Vagina (tissue), 2 donors: ENCODE results near the gene SPTLC3. TPM values are rescaled to one million over a fixed set of nuclear protein-coding genes. Genes with fewer than 3 reads are reported as not detected.

Experiments used
- DNase-seq, 2 donors: peaks; one replicate each; pipeline ENCODE4 v3.0.0-alpha.2; 2017; ENCODE audit errors: extremely low spot score in 2 of 2
- H3K27ac ChIP-seq: fragments of 200-600 bp; sonication (generic); one replicate; pipeline ENCODE4 v1.5.1; 2019
- H3K27me3 ChIP-seq: fragments of 200-600 bp; sonication (generic); one replicate; pipeline ENCODE4 v1.5.1; 2019
- H3K36me3 ChIP-seq, 2 donors: fragments of 200-600 bp; sonication (generic); one replicate each; pipeline ENCODE4 v1.5.1; 2017 to 2019
- H3K4me1 ChIP-seq: fragments of 200-600 bp; sonication (generic); one replicate; pipeline ENCODE4 v1.5.1; 2019
- H3K4me3 ChIP-seq, 2 donors: fragments of 200-600 bp; sonication (generic); 1 replicate in 1 of 2; 2 replicates in 1 of 2; pipeline ENCODE4 v1.5.1; 2016 to 2019
- H3K9me3 ChIP-seq: fragments of 200-600 bp; sonication (generic); one replicate; pipeline ENCODE4 v1.5.1; 2019
- POLR2A ChIP-seq, 2 donors: fragments of 450-650 bp; IDR thresholded peaks; one replicate each; pipeline ENCODE4 v1.6.1; 2017; ENCODE audit warnings: antibody characterized with exemption in 2 of 2, mild to moderate bottlenecking in 2 of 2, moderate library complexity in 2 of 2
- POLR2AphosphoS5 ChIP-seq, 2 donors: sonication (generic); formaldehyde crosslinking; IDR thresholded peaks; one replicate each; pipeline ENCODE4 v1.9.0; 2017; ENCODE audit warnings: antibody characterized with exemption in 2 of 2, mild to moderate bottlenecking in 2 of 2, low read depth in 1 of 2; ENCODE audit not compliant: insufficient read depth in 1 of 2
- intact Hi-C: fragments of 100-400 bp; cut with DNase I; formaldehyde crosslinking; loops from one replicate; pipeline ENCODE4 v1.15.1; 2023
- total RNA-seq: library from RNA; depleted of rRNA; stranded (reverse); fragments of >200 nt; gene quantifications from one replicate; pipeline ENCODE4 v1.2.3, GENCODE V29; 2016
- TF ChIP-seq, protein P1 (sequence below), 3 experiments: fragments of 450-650 bp in 2 of 3; fragments of 200-600 bp in 1 of 3; sonication (generic) in 1 of 3; IDR thresholded peaks; one replicate each; pipeline ENCODE4 v1.5.1; 2017 to 2019; ENCODE audit warnings: antibody characterized with exemption in 3 of 3, mild to moderate bottlenecking in 2 of 3, moderate library complexity in 2 of 3

Gene SPTLC3
- total RNA-seq, 1 donor from 2014 or later: 5.9 TPM

- Histone ChIP-seq H3K27me3 (no peaks in the 10 kb centered on the region), H3K4me3 (no peak overlapping the region), H3K4me1 (no peaks in the 10 kb centered on the region), H3K9me3 (no peaks in the 10 kb centered on the region), H3K36me3 (no peaks in the 10 kb centered on the region), H3K27ac (no peak overlapping the region)
- peak in 1 of 2 donors; percentile 34 for DNase-seq
- intact Hi-C loops: no loop called here
- TF ChIP-seq, protein P1, sequence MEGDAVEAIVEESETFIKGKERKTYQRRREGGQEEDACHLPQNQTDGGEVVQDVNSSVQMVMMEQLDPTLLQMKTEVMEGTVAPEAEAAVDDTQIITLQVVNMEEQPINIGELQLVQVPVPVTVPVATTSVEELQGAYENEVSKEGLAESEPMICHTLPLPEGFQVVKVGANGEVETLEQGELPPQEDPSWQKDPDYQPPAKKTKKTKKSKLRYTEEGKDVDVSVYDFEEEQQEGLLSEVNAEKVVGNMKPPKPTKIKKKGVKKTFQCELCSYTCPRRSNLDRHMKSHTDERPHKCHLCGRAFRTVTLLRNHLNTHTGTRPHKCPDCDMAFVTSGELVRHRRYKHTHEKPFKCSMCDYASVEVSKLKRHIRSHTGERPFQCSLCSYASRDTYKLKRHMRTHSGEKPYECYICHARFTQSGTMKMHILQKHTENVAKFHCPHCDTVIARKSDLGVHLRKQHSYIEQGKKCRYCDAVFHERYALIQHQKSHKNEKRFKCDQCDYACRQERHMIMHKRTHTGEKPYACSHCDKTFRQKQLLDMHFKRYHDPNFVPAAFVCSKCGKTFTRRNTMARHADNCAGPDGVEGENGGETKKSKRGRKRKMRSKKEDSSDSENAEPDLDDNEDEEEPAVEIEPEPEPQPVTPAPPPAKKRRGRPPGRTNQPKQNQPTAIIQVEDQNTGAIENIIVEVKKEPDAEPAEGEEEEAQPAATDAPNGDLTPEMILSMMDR (IDR thresholded peaks at IDR 0.05): no peak
- TF ChIP-seq POLR2A (IDR thresholded peaks at IDR 0.05): no peak
- TF ChIP-seq POLR2AphosphoS5 (IDR thresholded peaks at IDR 0.05; ENCODE audit: insufficient read depth in 1 of 2, low read depth in 1 of 2): no peak
Measured at GRCh38 chr20:13118676-13119075, 109.9 kb downstream of the SPTLC3 start.

- DNase-seq: no peak
- intact Hi-C loops: no loop called here
- Histone ChIP-seq H3K27me3 (no peaks in the 10 kb centered on the region), H3K4me1 (no peaks in the 10 kb centered on the region), H3K4me3 (no peak overlapping the region), H3K27ac (no peak overlapping the region), H3K9me3 (no peaks in the 10 kb centered on the region), H3K36me3 (no peaks in the 10 kb centered on the region)
- TF ChIP-seq, protein P1 (IDR thresholded peaks at IDR 0.05): peak; percentile 77 to 88 (median 81)
- no peak for TF ChIP-seq POLR2A (IDR thresholded peaks at IDR 0.05)
- TF ChIP-seq POLR2AphosphoS5 (IDR thresholded peaks at IDR 0.05; ENCODE audit: insufficient read depth in 1 of 2, low read depth in 1 of 2): no peak
Measured at GRCh38 chr20:13119583-13119982, 110.8 kb downstream of the SPTLC3 start.

DNA sequence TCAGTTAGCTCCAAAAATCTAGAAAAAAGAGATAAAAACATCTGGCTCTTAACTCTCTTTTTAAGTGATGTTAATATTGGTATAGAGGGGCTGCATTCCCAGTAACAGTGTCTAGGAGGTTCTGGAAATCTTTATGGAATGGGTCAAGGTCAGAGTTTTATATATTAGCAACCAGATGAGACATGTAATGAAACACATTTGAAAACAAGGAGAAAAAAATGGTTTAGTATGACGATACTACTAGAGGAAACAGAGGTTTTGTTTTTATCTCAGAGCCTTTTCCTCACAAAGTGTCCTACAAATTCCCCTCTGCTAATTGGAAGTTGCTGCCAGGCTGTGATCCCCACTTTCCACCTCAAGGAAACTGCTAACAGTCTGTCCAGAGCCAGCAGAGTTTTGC is 111.7 kb downstream of the SPTLC3 start:
- Histone ChIP-seq H3K27me3 (no peaks in the 10 kb centered on the region), H3K9me3 (no peaks in the 10 kb centered on the region), H3K4me3 (no peak overlapping the region), H3K36me3 (no peaks in the 10 kb centered on the region), H3K27ac (no peak overlapping the region), H3K4me1 (no peaks in the 10 kb centered on the region)
- no peak for DNase-seq
- TF ChIP-seq, protein P1 (IDR thresholded peaks at IDR 0.05): no peak
- TF ChIP-seq POLR2AphosphoS5 (IDR thresholded peaks at IDR 0.05; ENCODE audit: insufficient read depth in 1 of 2, low read depth in 1 of 2): no peak
- TF ChIP-seq POLR2A (IDR thresholded peaks at IDR 0.05): no peak
- intact Hi-C loops: loop anchor here (10.0 kb wide), 1 partner anchor 644 kb away; no protein-coding TSS in a partner anchor

DNA sequence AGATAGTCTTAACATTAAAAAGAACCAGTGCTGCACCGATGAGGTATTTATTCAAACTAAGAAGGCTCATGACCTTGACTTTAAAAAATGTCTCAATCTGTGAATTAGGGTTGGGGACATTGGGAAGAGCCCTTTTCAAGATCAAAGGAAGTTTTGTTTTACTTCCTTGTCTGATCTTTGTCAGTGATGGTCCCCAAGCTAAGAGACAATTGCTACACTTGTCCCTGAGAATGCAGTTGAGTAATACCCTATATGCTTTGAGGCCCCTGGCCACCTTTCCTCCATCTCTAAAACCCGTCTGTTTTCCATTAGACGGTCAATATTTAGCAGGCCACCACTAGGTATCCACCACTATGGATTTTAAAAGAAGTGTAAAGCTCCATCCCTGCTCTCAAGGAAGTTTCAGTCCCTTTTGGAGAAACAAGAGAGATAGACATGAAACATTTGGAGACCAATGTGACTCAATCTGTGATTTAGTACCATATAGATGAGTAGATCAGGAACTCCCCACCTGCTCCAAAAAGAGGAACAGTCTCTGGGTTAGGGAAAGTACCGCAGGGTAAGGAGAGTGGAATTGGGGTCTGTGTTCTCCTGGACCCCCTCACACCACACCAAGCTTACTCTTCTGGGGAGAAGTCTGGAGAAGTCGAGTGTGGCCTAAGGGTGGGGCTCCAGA is 113.2 kb downstream of the SPTLC3 start:
- Histone ChIP-seq H3K27ac (no peak overlapping the region), H3K36me3 (peaks cover 0 to 4% of the 10 kb centered on the region in 2 donors), H3K4me1 (no peaks in the 10 kb centered on the region), H3K9me3 (no peaks in the 10 kb centered on the region), H3K27me3 (no peaks in the 10 kb centered on the region), H3K4me3 (no peak overlapping the region)
- TF ChIP-seq, protein P1 (IDR thresholded peaks at IDR 0.05): no peak
- TF ChIP-seq POLR2AphosphoS5 (IDR thresholded peaks at IDR 0.05; ENCODE audit: insufficient read depth in 1 of 2, low read depth in 1 of 2) (no peak), POLR2A (IDR thresholded peaks at IDR 0.05) (no peak)
- DNase-seq: peak in 1 of 2 donors; percentile 22
- intact Hi-C loops: loop anchor here (10.0 kb wide), 1 partner anchor 643 kb away; no protein-coding TSS in a partner anchor

GRCh38 chr20:13125486-13125885 is 116.7 kb downstream of the SPTLC3 start:
- peaks cover 0 to 10% of the 10 kb centered on the region in 2 donors for H3K36me3 ChIP-seq
- peak in 1 of 2 donors; percentile 67 for DNase-seq
- H3K4me1 ChIP-seq: no peaks in the 10 kb centered on the region
- no peak overlapping the region for H3K27ac ChIP-seq
- intact Hi-C loops: loop anchor here (10.0 kb wide), 1 partner anchor 639 kb away; no protein-coding TSS in a partner anchor
- H3K9me3 ChIP-seq: no peaks in the 10 kb centered on the region
- H3K27me3 ChIP-seq: no peaks in the 10 kb centered on the region
- H3K4me3 ChIP-seq: no peak overlapping the region
- TF ChIP-seq POLR2AphosphoS5 (IDR thresholded peaks at IDR 0.05; ENCODE audit: insufficient read depth in 1 of 2, low read depth in 1 of 2) (no peak), POLR2A (IDR thresholded peaks at IDR 0.05) (no peak)
- TF ChIP-seq, protein P1 (IDR thresholded peaks at IDR 0.05): no peak
